Measurements from ENCODE around the gene CNTNAP2.
A peak's percentile ranks its signal among the peaks of the same experiment; 100 is the strongest.
"Not testable (repeated sequence)": the region's sequence is repeated elsewhere in the genome, so short reads cannot be mapped to it uniquely, and the experiment has no call there.

Gene CNTNAP2

GRCh38 chr7:148296994-148297644 lies 2180.5 kb downstream of the CNTNAP2 start:
- no peak for DNase-seq

DNA sequence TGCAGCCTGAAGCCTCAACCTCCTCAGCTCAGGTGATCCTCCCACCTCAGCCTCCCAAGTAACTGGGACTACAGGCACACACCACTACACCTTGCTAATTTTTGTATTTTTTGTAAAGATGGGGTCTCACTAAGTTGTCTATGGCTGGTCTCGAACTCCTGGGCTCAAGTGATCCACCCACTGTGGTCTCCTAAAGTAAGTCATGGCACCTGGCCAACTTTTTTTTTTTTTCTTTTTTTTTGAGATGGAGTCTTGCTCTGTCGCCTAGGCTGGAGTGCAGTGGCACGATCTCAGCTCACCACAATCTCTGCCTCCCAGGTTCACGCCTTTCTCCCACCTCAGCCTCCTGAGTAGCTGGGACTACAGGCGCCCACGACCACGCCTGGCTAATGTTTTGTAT lies 2182.2 kb downstream of the CNTNAP2 start:
- DNase-seq, result not testable (repeated sequence)

DNA sequence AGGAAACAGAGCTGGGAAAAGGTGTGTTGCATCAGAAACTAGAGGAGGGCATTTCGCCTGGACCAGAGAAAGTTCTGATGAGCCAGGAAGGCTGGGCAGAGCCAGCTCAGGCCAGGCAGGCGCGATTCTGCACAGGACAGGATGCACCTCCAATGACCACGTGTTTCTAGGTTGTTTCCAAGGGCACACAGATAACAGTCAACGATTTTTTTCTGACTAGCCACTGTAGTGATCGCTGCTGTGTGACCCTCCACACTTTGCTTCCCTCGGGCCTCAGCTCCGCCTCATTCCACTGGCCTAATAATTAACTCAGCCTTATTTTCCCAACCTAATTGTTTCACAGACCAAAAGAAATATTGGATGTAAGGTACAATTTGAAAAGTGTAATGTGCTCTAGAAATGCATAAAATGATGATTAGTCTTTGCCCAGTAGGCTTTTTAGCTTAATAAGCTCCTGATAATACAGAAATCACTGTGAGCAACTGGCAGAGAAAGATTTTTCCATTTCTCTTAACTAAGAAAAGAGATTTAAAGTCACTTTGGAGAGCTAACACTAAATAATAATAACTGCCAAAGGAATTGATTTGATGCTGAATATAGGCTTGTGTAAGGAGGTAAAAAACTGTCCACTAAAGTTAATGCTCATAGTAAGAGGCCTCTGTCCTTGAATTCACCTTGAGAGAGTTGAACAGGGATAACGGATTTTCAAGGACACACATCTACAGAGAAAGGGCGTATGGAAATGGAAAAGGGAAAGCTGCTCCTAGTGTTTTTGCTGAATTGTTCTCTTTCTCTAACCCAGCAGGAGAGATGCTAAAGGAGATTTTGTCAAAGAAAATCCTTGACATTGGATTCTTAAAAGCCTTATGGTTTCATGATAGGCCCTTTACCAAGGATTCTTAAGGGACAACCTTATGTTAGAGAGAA lies 2183.0 kb downstream of the CNTNAP2 start:
- no peak for DNase-seq

DNA sequence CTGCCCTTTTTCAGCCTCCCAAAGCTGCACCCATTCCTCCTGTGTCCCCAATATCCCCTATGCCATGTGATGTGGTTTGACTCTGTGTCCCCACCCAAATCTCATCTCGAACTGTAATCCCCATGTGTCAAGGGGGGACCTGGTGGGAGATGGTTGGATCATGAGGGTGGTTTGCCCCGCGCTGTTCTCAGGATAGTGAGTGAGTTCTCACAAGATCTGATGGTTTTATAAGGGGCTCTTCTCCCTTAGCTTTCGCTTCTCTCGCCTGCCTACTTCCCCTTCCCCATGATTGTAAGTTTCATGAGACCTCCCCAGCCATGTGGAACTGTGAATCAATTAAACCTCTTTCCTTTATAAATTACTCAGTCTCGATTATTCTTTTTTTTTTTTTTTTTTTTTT lies 2185.8 kb downstream of the CNTNAP2 start:
- not testable (repeated sequence) for DNase-seq

GRCh38 chr7:148303295-148304082 lies 2186.9 kb downstream of the CNTNAP2 start:
- peak; percentile 88 for DNase-seq

DNA sequence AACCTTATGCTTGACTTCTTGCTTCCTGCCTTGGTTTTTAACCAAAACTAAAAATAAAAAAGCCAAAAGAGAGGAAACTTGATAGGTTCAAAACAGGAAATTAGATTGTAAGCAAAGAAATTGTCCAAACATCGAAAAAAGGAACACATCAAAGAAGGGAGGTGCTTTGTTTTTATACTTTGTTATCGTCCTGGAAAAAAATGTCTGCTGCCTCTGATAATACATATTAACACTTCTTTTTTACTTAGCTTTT lies 2187.4 kb downstream of the CNTNAP2 start:
- DNase-seq, result no peak

- no peak for DNase-seq
Observed at GRCh38 chr7:148304456-148304855, 2187.9 kb downstream of the CNTNAP2 start.

GRCh38 chr7:148306759-148307158 lies 2190.2 kb downstream of the CNTNAP2 start:
- no peak for DNase-seq

- no peak for DNase-seq
Observed at GRCh38 chr7:148318102-148318811, 2201.7 kb downstream of the CNTNAP2 start.

DNA sequence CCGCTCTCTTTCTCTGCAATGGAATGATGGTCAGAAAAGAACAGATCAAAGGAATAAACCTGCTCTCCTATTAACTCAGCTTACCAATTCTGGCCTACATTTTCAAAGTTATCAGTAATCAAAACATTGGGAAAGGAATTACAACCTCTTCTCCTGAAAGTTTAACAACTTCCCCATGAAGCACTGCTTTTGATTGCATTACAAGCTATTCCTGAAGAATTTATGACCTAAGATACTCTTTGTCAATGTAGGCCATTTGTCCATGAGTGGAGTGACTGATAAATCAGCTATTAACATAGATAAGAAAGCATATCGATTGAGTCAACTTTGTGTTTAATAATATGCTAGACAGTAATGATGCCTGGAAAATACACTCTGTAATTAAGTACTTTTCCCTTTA lies 2202.2 kb downstream of the CNTNAP2 start:
- DNase-seq, result no peak

GRCh38 chr7:148319316-148319808 lies 2202.8 kb downstream of the CNTNAP2 start:
- DNase-seq, result no peak

- no peak for DNase-seq
Observed at GRCh38 chr7:148325208-148325607, 2208.6 kb downstream of the CNTNAP2 start.

DNA sequence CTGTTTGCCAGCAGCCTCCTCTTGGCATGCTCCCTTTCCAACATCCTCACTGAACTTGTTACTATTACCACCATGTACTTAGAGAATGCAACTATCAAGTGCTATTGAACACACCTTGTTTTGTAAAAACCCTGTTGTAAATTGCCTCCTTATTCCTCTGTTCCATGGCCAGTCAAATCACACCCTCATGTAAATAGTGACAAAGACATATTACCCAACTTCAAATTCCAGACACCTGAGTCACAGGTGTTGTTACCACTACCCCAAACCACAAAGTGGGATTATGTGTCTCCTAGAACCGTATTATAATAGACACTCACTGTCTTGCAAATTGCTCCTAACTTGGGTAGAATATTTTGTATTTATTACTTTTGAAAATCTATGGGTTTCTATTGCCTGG lies 2210.8 kb downstream of the CNTNAP2 start:
- DNase-seq, result no peak

GRCh38 chr7:148328906-148329305 lies 2212.3 kb downstream of the CNTNAP2 start:
- no peak for DNase-seq

- no peak for DNase-seq
Observed at GRCh38 chr7:148330124-148330818, 2213.7 kb downstream of the CNTNAP2 start.

DNA sequence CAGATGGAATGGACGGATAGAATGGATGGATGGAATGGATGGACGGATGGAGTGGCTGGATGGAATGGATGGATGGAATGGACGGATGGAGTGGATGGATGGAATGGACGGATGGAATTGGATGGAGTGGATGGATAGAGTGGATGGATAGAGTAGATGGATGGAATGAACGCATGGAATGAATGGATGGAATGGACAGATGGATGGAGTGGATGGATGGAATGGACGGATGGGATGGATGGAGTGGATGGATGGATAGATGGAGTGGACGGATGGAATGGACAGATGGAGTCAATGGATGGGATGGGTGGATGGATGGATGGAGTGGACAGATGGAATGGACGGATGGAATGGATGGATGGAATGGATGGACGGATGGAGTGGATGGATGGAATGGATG lies 2214.2 kb downstream of the CNTNAP2 start:
- no peak for DNase-seq

GRCh38 chr7:148331456-148331855 lies 2214.9 kb downstream of the CNTNAP2 start:
- not testable (repeated sequence) for DNase-seq

- DNase-seq, result no peak
Observed at GRCh38 chr7:148332191-148333186, 2215.9 kb downstream of the CNTNAP2 start.

- DNase-seq, result no peak
Observed at GRCh38 chr7:148334441-148334956, 2217.9 kb downstream of the CNTNAP2 start.

GRCh38 chr7:148334959-148335577 lies 2218.5 kb downstream of the CNTNAP2 start:
- DNase-seq, result no peak

Measured in right hindlimb (tissue), 1 donor.